ENCODE data around the gene TMEM39A.

The TMEM39A gene

GRCh38 chr3:119463171-119464169 is at the start of gene TMEM39A:
Gene TMEM39A (minus strand): TSS chr3:119463615. CDS start chr3:119462074, 1,541 bp downstream.
- DNase-seq: peak; percentile 81 to 100 (median 98)

GRCh38 chr3:119510690-119511089 is 47.3 kb upstream of the TMEM39A start:
- no peak for DNase-seq

GRCh38 chr3:119508172-119508845 is 44.9 kb upstream of the TMEM39A start:
- no peak for DNase-seq

GRCh38 chr3:119507404-119507803 is 44.0 kb upstream of the TMEM39A start:
- DNase-seq: no peak

- no peak for DNase-seq
These were observed 43.2 kb upstream of the TMEM39A start for GRCh38 chr3:119506631-119507030.

- no peak for DNase-seq
These were observed 37.5 kb upstream of the TMEM39A start for GRCh38 chr3:119500901-119501300.

- DNase-seq: no peak
These were observed 36.9 kb upstream of the TMEM39A start for GRCh38 chr3:119500265-119500664.

- DNase-seq: peak; percentile 75 to 99 (median 96)
These were observed 35.0 kb upstream of the TMEM39A start, which contains the start of gene TIMMDC1 for GRCh38 chr3:119498186-119499011. Gene TIMMDC1 (plus strand): TSS chr3:119498547. CDS start chr3:119498734, 187 bp downstream.

- DNase-seq: peak in 15 of 58 donors; percentile 3 to 35 (median 23)
These were observed 34.4 kb upstream of the TMEM39A start for GRCh38 chr3:119497820-119498185.

- DNase-seq: no peak
These were observed 31.2 kb upstream of the TMEM39A start for GRCh38 chr3:119494597-119494996.

GRCh38 chr3:119492810-119493209 is 29.4 kb upstream of the TMEM39A start:
- no peak for DNase-seq

GRCh38 chr3:119492128-119492527 is 28.7 kb upstream of the TMEM39A start:
- DNase-seq: no peak

GRCh38 chr3:119490153-119490552 is 26.7 kb upstream of the TMEM39A start:
- no peak for DNase-seq

GRCh38 chr3:119485563-119485962 is 22.1 kb upstream of the TMEM39A start:
- no peak for DNase-seq

GRCh38 chr3:119483101-119483500 is 19.7 kb upstream of the TMEM39A start:
- no peak for DNase-seq

- no peak for DNase-seq
These were observed 17.7 kb upstream of the TMEM39A start for GRCh38 chr3:119481079-119481478.

GRCh38 chr3:119470866-119471265 is 7.5 kb upstream of the TMEM39A start:
- no peak for DNase-seq

- DNase-seq: peak in 3 of 58 donors; percentile 8 to 27 (median 19)
These were observed 6.2 kb upstream of the TMEM39A start for GRCh38 chr3:119469418-119470189.

- DNase-seq: no peak
These were observed 4.6 kb upstream of the TMEM39A start for GRCh38 chr3:119468041-119468440.

GRCh38 chr3:119457246-119457645 is 6.2 kb downstream of the TMEM39A start:
- peak in 1 of 58 donors; percentile 3 for DNase-seq
